ENCODE measurements around the gene TMEM95.

DNA sequence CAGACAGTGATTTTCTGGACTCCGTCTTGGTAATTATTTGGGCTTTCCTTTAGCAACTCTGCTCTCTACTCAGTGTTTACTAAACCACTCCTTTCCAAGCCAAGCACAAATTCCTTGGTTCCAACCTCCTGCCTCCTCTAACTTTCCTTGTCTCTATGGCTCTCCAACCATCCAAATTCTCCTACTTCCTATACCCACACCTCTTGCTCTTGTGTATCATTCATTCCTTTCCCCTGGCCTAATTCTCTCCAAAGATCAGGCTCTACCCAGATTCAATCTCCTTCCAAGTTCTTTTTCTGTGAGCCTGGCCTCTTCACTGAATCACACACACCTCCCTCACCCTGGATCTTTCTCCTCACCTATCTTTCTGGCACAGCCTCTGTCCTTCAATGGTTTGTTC lies 26.9 kb upstream of the TMEM95 start:
- TF ChIP-seq POLR2AphosphoS5 (IDR thresholded peaks at IDR 0.05; ENCODE audit: low read length) (no peak), SREBF2 (IDR thresholded peaks at IDR 0.05; ENCODE audit: low read length) (no peak), ZNF217 (IDR thresholded peaks at IDR 0.05) (no peak), RAD21 (IDR thresholded peaks at IDR 0.05; ENCODE audit: insufficient read depth, low read depth, low read length) (no peak), ETV6 (conservative IDR thresholded peaks at IDR 0.05 in 1 of 2, IDR thresholded peaks at IDR 0.05 in 1 of 2; ENCODE audit: borderline replicate concordance in 1 of 2, low read depth in 1 of 2) (no peak), POLR2A (IDR thresholded peaks at IDR 0.05; ENCODE audit: low read depth, low read length) (no peak)
- TF ChIP-seq, protein P1, sequence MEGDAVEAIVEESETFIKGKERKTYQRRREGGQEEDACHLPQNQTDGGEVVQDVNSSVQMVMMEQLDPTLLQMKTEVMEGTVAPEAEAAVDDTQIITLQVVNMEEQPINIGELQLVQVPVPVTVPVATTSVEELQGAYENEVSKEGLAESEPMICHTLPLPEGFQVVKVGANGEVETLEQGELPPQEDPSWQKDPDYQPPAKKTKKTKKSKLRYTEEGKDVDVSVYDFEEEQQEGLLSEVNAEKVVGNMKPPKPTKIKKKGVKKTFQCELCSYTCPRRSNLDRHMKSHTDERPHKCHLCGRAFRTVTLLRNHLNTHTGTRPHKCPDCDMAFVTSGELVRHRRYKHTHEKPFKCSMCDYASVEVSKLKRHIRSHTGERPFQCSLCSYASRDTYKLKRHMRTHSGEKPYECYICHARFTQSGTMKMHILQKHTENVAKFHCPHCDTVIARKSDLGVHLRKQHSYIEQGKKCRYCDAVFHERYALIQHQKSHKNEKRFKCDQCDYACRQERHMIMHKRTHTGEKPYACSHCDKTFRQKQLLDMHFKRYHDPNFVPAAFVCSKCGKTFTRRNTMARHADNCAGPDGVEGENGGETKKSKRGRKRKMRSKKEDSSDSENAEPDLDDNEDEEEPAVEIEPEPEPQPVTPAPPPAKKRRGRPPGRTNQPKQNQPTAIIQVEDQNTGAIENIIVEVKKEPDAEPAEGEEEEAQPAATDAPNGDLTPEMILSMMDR (IDR thresholded peaks at IDR 0.05 in 2 of 3, conservative IDR thresholded peaks at IDR 0.05 in 1 of 3; ENCODE audit: control insufficient read depth in 2 of 3, extremely low read depth in 1 of 3, insufficient read depth in 1 of 3, low read depth in 3 of 3, low read length in 3 of 3), result no peak

Measured in GM12878 (cell line).